K562 (cell line): ENCODE data around the gene LTA. TPM values are rescaled to one million over a fixed set of nuclear protein-coding genes. Genes with fewer than 3 reads are reported as not detected.
A peak's percentile ranks its signal among the peaks of the same experiment; 100 is the strongest.

ENCODE experiments used
- ATAC-seq: fragments of 200-7000 bp; cut with Tn5 transposase; 3 replicates; pipeline ENCODE4 v1.9.1; 2020; ENCODE audit warnings: moderate library complexity
- BruUV-seq: library from RNA; stranded (reverse); fragments of 400-500 nt; replicated peaks from 2 replicates; lab custom pipeline; 2021; lab: Mats Ljungman, UMichigan
- CTCF ChIA-PET: fragments of 300-600 bp; formaldehyde crosslinking; extraction: SDS; loops from one replicate; lab custom pipeline; 2021; ENCODE audit warnings: low intra/inter-chr PET ratio; lab: Yijun Ruan, JAX
- POLR2A ChIA-PET: fragments of 300-600, 350-650 bp; sonication (Branson Sonifier 250); formaldehyde crosslinking; extraction: SDS; loops from one replicate; lab custom pipeline; 2021; ENCODE audit warnings: antibody characterized with exemption, inconsistent platforms; lab: Yijun Ruan, JAX
- DNase-seq, 4 experiments: peaks; one replicate each; pipeline versions ENCODE4 v3.0.0 to v3.0.0-alpha.2; 2011 to 2018; ENCODE audit warnings: low spot score in 3 of 4, mixed read lengths in 3 of 4; ENCODE audit errors: extremely low read depth in 1 of 4
- FAIRE-seq: peaks from 2 replicates; lab custom pipeline; 2011; peaks lifted over from hg19 to GRCh38; lab: Jason Lieb, UNC
- H2AFZ ChIP-seq: 2 replicates; pipeline ENCODE4 v1.6.0; 2011; ENCODE audit warnings: low read depth, low read length, control low read depth, inconsistent platforms
- H3K27ac ChIP-seq: fragments of 200-600 bp; 3 replicates; pipeline ENCODE4 v1.8.0; 2011; ENCODE audit warnings: low read depth, mild to moderate bottlenecking, control low read depth, inconsistent platforms, low read length, moderate library complexity, mixed read lengths; ENCODE audit errors: extremely low read depth
- H3K27me3 ChIP-seq, 2 experiments: fragments of 300-600 bp in 1 of 2; 2 replicates in 1 of 2; 3 replicates in 1 of 2; pipeline versions ENCODE4 v1.6.0 to v1.8.0; 2011; ENCODE audit warnings: inconsistent platforms in 2 of 2, low read length in 2 of 2, mild to moderate bottlenecking in 1 of 2, mixed read lengths in 1 of 2, moderate library complexity in 1 of 2; ENCODE audit not compliant: control insufficient read depth in 2 of 2, insufficient read depth in 2 of 2
- H3K36me3 ChIP-seq: fragments of 300-600 bp; 3 replicates; pipeline ENCODE4 v1.8.0; 2011; ENCODE audit warnings: mild to moderate bottlenecking, low read length, inconsistent platforms; ENCODE audit not compliant: control insufficient read depth, insufficient read depth
- H3K4me1 ChIP-seq, 2 experiments: fragments of 200-600 bp in 1 of 2; replicated peaks in 1 of 2; 2 replicates in 1 of 2; 3 replicates in 1 of 2; pipeline versions ENCODE4 v1.5.1 to v1.8.0; 2011; ENCODE audit warnings: inconsistent platforms in 2 of 2, low read length in 2 of 2, mild to moderate bottlenecking in 1 of 2, mixed read lengths in 1 of 2, moderate library complexity in 1 of 2; ENCODE audit not compliant: control insufficient read depth in 2 of 2, insufficient read depth in 2 of 2
- H3K4me2 ChIP-seq: 2 replicates; pipeline ENCODE4 v1.6.1; 2011; ENCODE audit warnings: low read length, control low read depth, inconsistent platforms, mixed read lengths; ENCODE audit not compliant: insufficient read depth
- H3K4me3 ChIP-seq: fragments of 200-600 bp; sonication (generic), shearing (Covaris generic); 2 replicates; pipeline ENCODE4 v1.5.1; 2016; ENCODE audit warnings: control low read depth, inconsistent platforms
- H3K79me2 ChIP-seq: fragments of 200-600 bp; 3 replicates; pipeline ENCODE4 v1.8.0; 2011; ENCODE audit warnings: low read length, inconsistent platforms; ENCODE audit not compliant: control insufficient read depth, insufficient read depth
- H3K9ac ChIP-seq, 2 experiments: 2 replicates each; pipeline versions ENCODE4 v1.6.0 to v1.6.1; 2011; ENCODE audit warnings: low read depth in 2 of 2, low read length in 2 of 2, control low read depth in 1 of 2, inconsistent platforms in 1 of 2, mild to moderate bottlenecking in 1 of 2, mixed read lengths in 1 of 2; ENCODE audit not compliant: insufficient read depth in 1 of 2
- H3K9me1 ChIP-seq: one replicate; pipeline ENCODE4 v1.6.0; 2011; ENCODE audit warnings: inconsistent platforms, mild to moderate bottlenecking, low read length, moderate library complexity; ENCODE audit not compliant: control insufficient read depth, insufficient read depth
- H3K9me3 ChIP-seq: replicated peaks from 2 replicates; pipeline ENCODE4 v1.5.1; 2011; ENCODE audit warnings: low read depth, low read length, inconsistent platforms; ENCODE audit not compliant: control insufficient read depth, insufficient read depth
- H4K20me1 ChIP-seq: replicated peaks from 2 replicates; pipeline ENCODE4 v1.6.1; 2011; ENCODE audit warnings: low read length, inconsistent platforms, mixed read lengths; ENCODE audit not compliant: control insufficient read depth, insufficient read depth
- BCL6 ChIP-seq: fragments of 250-450 bp; sonication (Bioruptor Pico); IDR thresholded peaks from 2 replicates; pipeline ENCODE4 v1.4.0; 2020
- POLR2A ChIP-seq: fragments of 450-650 bp; conservative IDR thresholded peaks from 2 replicates; pipeline ENCODE4 v1.6.1; 2016
- RFX7 ChIP-seq: fragments of 250-450 bp; sonication (Bioruptor Pico); IDR thresholded peaks from 2 replicates; pipeline ENCODE4 v1.5.1; 2021; ENCODE audit warnings: mild to moderate bottlenecking
- ZNF717 ChIP-seq: fragments of 250-450 bp; sonication (Bioruptor Pico); IDR thresholded peaks from 2 replicates; pipeline ENCODE4 v1.5.0; 2021
- WGBS: fragments of 100-300 bp; shearing (Covaris generic); methylation state at CpG from one replicate; pipeline ENCODE4 v1.1.6; 2016; ENCODE audit warnings: low coverage, mixed read lengths; ENCODE audit not compliant: insufficient coverage; ENCODE audit errors: missing lambda C conversion rate; 5-methylcytosine and 5-hydroxymethylcytosine counted together
- in situ Hi-C: fragments of 300-500 bp; cut with MboI; formaldehyde crosslinking; loops from 4 replicates; pipeline ENCODE4 v1.15.0; 2018; ENCODE audit warnings: inconsistent platforms, mixed read lengths
- intact Hi-C: fragments of 100-400 bp; cut with micrococcal nuclease; formaldehyde crosslinking; loops from 2 replicates; pipeline ENCODE4 v1.14.2; 2022
- polyA plus RNA-seq, 8 experiments: library from polyadenylated mRNA; depleted of rRNA in 4 of 8; stranded (reverse) in 5 of 8; unstranded in 3 of 8; fragments of >200 nt; fragmentation: Nextera tagmentation in 2 of 8; fragmentation: Illumina TruSeq in 1 of 8; extraction: Ambion mirVana in 2 of 8; extraction: Trizol in 1 of 8; gene quantifications; 2 replicates each; pipeline versions ENCODE4 v1.2.1 to v1.2.3, GENCODE V29; 2011 to 2014; ENCODE audit warnings: inconsistent platforms in 1 of 8, missing spikeins in 1 of 8
- total RNA-seq, 7 experiments: library from RNA; depleted of rRNA in 6 of 7; stranded (reverse); fragments of >200 nt in 6 of 7; fragmentation: Illumina TruSeq in 2 of 7; extraction: Trizol in 2 of 7; gene quantifications; 2 replicates each; pipeline versions ENCODE4 v1.2.1 to v1.2.3, GENCODE V29; 2011 to 2021; ENCODE audit warnings: low replicate concordance in 1 of 7
- TF ChIP-seq, protein P1 (sequence below): sonication (generic); formaldehyde crosslinking; IDR thresholded peaks from 2 replicates; pipeline ENCODE4 v1.8.0; 2022; ENCODE audit warnings: missing genetic modification reagents, mild to moderate bottlenecking, moderate library complexity, borderline replicate concordance
- TF ChIP-seq, protein P2 (sequence below): fragments of 250-450 bp; sonication (Bioruptor Pico); IDR thresholded peaks from 2 replicates; pipeline ENCODE4 v1.5.0; 2021; ENCODE audit warnings: mild to moderate bottlenecking, moderate library complexity
- TF ChIP-seq, protein P3 (sequence below): sonication (generic); formaldehyde crosslinking; IDR thresholded peaks from 2 replicates; pipeline ENCODE4 v1.8.1; 2023; ENCODE audit warnings: mild to moderate bottlenecking, missing genetic modification reagents, moderate library complexity
- TF ChIP-seq, protein P4 (sequence below), 2 experiments: fragments of 450-650 bp; conservative IDR thresholded peaks; 2 replicates each; pipeline ENCODE4 v1.6.1; 2017; ENCODE audit warnings: mild to moderate bottlenecking in 2 of 2, moderate library complexity in 2 of 2
- TF ChIP-seq, protein P5 (sequence below): fragments of 250-450 bp; sonication (Bioruptor Pico); IDR thresholded peaks from 2 replicates; pipeline ENCODE4 v1.4.0; 2020; ENCODE audit warnings: mild to moderate bottlenecking, moderate library complexity, borderline replicate concordance

Gene LTA
- total and polyA plus RNA-seq, 9 of the 15 experiments (the other 6 are each of a cell fraction or from before 2014, with no cell fraction given): 0.80 TPM; not detected in 8

DNA sequence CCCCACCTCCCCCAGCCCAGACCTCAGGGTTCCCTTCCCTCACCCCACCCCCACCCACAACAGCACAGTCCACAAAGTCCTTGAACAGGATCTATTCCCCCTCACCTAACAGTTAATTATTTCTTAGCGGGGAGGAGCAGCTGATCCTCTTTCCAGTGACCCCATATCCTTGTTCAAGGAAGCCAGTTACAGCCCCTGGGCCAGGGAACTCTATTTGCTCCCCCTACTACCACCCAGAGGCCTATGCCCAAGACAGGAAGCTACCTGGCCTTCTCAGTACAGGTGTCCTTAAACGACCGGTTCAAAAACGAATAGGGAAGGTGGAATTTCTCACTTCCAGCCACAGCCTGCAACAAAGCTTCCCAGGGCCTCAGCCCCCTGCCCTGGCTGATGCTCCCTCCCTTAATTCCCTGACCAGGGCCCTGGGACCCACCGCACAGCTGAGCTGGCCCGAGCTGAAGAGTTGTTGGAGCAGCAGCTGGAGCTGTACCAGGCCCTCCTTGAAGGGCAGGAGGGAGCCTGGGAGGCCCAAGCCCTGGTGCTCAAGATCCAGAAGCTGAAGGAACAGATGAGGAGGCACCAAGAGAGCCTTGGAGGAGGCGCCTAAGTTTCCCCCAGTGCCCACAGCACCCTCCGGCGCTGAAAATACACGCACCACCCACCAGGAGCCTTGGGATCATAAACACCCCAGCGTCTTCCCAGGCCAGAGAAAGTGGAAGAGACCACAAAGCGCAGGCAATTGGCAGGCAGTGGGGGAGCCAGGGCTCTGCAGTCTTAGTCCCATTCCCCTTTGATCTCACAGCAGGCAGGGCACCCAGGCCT, 42.5 kb upstream of the LTA start (continued):
- TF ChIP-seq ZNF717 (CRISPR knock-in tag) (peak; percentile 56; the same call in 1 of the 2 replicates), POLR2A (peak; percentile 89), RFX7 (peak; percentile 70; the same call in 1 of the 2 replicates)
- TF ChIP-seq, protein P1, sequence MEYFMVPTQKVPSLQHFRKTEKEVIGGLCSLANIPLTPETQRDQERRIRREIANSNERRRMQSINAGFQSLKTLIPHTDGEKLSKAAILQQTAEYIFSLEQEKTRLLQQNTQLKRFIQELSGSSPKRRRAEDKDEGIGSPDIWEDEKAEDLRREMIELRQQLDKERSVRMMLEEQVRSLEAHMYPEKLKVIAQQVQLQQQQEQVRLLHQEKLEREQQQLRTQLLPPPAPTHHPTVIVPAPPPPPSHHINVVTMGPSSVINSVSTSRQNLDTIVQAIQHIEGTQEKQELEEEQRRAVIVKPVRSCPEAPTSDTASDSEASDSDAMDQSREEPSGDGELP: peak; percentile 43; the same call in 1 of the 2 replicates

DNA sequence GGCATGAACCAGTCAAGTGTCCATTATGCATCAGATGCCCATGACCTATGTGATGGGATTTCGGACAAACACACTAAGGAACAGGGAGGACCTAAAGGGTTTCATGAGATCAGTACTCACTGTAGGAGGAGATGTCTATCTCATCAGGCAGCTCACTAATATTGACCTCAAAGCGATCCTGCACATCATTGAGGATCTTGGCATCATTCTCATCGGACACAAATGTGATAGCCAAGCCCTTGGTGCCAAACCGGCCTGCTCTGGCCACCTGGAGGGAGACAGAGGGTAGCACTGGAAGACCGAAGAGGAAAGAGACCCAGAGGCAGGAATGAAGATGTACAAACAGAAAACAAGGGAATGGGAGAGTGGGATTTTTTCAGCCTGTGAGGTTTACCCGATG, 41.4 kb upstream of the LTA start:
- Histone ChIP-seq H2AFZ (no peak overlapping the region), H3K9me1 (peaks cover 6% of the 10 kb centered on the region), H3K4me3 (no peak overlapping the region), H3K9me3 (no peaks in the 10 kb centered on the region), H3K9ac (no peak overlapping the region), H3K36me3 (peaks cover 62% of the 10 kb centered on the region), H3K27me3 (no peaks in the 10 kb centered on the region), H3K79me2 (peaks cover 25% of the 10 kb centered on the region), H3K27ac (no peak overlapping the region), H4K20me1 (peaks cover 31% of the 10 kb centered on the region), H3K4me1 (peaks cover 7 to 23% of the 10 kb centered on the region in 2 experiments), H3K4me2 (no peak overlapping the region)
- ChIA-PET POLR2A (interaction anchor here (1.1 to 6.3 kb wide), 9 partner anchors 9 to 36 kb away, joined by 3 to 107 read pairs (median 9); partner anchors contain the start of genes DDX39B and NFKBIL1), CTCF (no interaction called here)
- intact Hi-C loops: no loop called here
- 82% methylated on average over 6 of the region's 6 CpGs for WGBS
- no peak for ATAC-seq
- peak; percentile 15 for FAIRE-seq
- TSS peak; percentile 5 for BruUV-seq
- DNase-seq: no peak
- in situ Hi-C loops: loop anchor here (5.0 to 25.0 kb wide), 2 partner anchors 33 to 1432 kb away; partner anchors contain the start of genes BRD2, HLA-DMA and MICB
- TF ChIP-seq, protein P2, sequence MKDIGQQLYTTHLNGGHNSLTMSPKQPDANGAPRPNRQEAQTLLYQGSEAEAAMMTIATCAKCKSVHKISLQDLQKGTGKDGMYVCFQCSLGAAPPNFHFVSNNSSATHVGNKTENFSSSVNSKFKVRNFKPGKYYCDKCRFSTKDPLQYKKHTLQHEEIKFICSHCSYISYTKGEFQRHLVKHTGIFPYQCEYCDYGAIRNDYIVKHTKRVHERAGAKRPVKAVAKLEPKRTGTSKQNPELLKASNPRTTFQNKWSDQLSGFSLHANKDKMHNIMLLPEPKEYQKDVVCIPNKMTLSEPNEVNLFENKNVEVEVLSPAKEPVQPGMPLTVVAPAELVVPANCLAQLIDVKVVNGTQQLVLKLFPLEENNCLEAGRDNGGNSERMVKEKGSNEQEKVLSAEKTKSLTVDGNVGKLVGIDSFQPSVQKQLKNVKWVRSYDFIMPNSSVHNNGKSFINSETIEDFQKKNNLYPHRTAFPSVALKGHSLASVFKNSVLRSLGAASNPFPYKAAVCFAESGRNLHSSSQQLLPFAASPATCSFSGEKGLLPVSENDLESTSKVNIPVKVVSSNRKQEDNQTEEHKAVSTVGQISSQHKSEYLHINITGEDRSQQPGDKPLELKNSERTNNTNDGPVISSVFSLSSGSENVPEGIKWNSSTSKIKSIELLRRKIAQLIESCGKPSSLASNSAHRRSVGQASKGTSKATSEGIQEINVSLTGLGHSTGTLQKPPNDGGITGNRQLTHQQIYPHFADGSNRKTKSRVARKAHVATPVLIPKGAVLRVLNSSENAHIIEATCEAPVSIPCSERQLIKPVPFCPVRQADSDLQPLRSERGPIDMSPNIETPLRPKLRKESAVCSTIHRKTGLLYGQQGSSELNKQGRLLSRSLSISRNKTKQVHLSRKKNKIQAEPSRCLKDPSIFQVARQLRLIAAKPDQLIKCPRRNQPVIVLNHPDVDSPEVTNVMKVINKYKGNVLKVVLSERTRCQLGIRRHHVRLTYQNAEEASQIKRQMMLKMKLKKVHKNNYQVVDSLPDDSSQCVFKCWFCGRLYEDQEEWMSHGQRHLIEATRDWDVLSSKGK (CRISPR knock-in tag): no peak
- TF ChIP-seq, protein P3, sequence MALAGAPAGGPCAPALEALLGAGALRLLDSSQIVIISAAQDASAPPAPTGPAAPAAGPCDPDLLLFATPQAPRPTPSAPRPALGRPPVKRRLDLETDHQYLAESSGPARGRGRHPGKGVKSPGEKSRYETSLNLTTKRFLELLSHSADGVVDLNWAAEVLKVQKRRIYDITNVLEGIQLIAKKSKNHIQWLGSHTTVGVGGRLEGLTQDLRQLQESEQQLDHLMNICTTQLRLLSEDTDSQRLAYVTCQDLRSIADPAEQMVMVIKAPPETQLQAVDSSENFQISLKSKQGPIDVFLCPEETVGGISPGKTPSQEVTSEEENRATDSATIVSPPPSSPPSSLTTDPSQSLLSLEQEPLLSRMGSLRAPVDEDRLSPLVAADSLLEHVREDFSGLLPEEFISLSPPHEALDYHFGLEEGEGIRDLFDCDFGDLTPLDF: no peak
- TF ChIP-seq, protein P4, sequence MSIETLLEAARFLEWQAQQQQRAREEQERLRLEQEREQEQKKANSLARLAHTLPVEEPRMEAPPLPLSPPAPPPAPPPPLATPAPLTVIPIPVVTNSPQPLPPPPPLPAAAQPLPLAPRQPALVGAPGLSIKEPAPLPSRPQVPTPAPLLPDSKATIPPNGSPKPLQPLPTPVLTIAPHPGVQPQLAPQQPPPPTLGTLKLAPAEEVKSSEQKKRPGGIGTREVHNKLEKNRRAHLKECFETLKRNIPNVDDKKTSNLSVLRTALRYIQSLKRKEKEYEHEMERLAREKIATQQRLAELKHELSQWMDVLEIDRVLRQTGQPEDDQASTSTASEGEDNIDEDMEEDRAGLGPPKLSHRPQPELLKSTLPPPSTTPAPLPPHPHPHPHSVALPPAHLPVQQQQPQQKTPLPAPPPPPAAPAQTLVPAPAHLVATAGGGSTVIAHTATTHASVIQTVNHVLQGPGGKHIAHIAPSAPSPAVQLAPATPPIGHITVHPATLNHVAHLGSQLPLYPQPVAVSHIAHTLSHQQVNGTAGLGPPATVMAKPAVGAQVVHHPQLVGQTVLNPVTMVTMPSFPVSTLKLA (conservative IDR thresholded peaks at IDR 0.05): no peak
- TF ChIP-seq, protein P5, sequence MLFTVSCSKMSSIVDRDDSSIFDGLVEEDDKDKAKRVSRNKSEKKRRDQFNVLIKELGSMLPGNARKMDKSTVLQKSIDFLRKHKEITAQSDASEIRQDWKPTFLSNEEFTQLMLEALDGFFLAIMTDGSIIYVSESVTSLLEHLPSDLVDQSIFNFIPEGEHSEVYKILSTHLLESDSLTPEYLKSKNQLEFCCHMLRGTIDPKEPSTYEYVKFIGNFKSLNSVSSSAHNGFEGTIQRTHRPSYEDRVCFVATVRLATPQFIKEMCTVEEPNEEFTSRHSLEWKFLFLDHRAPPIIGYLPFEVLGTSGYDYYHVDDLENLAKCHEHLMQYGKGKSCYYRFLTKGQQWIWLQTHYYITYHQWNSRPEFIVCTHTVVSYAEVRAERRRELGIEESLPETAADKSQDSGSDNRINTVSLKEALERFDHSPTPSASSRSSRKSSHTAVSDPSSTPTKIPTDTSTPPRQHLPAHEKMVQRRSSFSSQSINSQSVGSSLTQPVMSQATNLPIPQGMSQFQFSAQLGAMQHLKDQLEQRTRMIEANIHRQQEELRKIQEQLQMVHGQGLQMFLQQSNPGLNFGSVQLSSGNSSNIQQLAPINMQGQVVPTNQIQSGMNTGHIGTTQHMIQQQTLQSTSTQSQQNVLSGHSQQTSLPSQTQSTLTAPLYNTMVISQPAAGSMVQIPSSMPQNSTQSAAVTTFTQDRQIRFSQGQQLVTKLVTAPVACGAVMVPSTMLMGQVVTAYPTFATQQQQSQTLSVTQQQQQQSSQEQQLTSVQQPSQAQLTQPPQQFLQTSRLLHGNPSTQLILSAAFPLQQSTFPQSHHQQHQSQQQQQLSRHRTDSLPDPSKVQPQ (CRISPR knock-in tag): no peak
- TF ChIP-seq BCL6 (CRISPR knock-in tag): no peak
